K562 (cell line): ENCODE results near the gene RBM28. TPM values are rescaled to one million over a fixed set of nuclear protein-coding genes. Genes with fewer than 3 reads are reported as not detected.
A peak's percentile ranks its signal among the peaks of the same experiment; 100 is the strongest.

Source experiments
- ATAC-seq: fragments of 200-7000 bp; cut with Tn5 transposase; 3 replicates; pipeline ENCODE4 v1.9.1; 2020; ENCODE audit warnings: moderate library complexity
- BruUV-seq: library from RNA; stranded (reverse); fragments of 400-500 nt; replicated peaks from 2 replicates; lab custom pipeline; 2021; lab: Mats Ljungman, UMichigan
- CTCF ChIA-PET: fragments of 300-600 bp; formaldehyde crosslinking; extraction: SDS; loops from one replicate; lab custom pipeline; 2021; ENCODE audit warnings: low intra/inter-chr PET ratio; lab: Yijun Ruan, JAX
- POLR2A ChIA-PET: fragments of 300-600, 350-650 bp; sonication (Branson Sonifier 250); formaldehyde crosslinking; extraction: SDS; loops from one replicate; lab custom pipeline; 2021; ENCODE audit warnings: antibody characterized with exemption, inconsistent platforms; lab: Yijun Ruan, JAX
- DNase-seq, 4 experiments: peaks; one replicate each; pipeline versions ENCODE4 v3.0.0 to v3.0.0-alpha.2; 2011 to 2018; ENCODE audit warnings: low spot score in 3 of 4, mixed read lengths in 3 of 4; ENCODE audit errors: extremely low read depth in 1 of 4
- FAIRE-seq: peaks from 2 replicates; lab custom pipeline; 2011; peaks lifted over from hg19 to GRCh38; lab: Jason Lieb, UNC
- H2AFZ ChIP-seq: 2 replicates; pipeline ENCODE4 v1.6.0; 2011; ENCODE audit warnings: low read depth, low read length, control low read depth, inconsistent platforms
- H3K27ac ChIP-seq: fragments of 200-600 bp; 3 replicates; pipeline ENCODE4 v1.8.0; 2011; ENCODE audit warnings: low read depth, mild to moderate bottlenecking, control low read depth, inconsistent platforms, low read length, moderate library complexity, mixed read lengths; ENCODE audit errors: extremely low read depth
- H3K27me3 ChIP-seq, 2 experiments: fragments of 300-600 bp in 1 of 2; 2 replicates in 1 of 2; 3 replicates in 1 of 2; pipeline versions ENCODE4 v1.6.0 to v1.8.0; 2011; ENCODE audit warnings: inconsistent platforms in 2 of 2, low read length in 2 of 2, mild to moderate bottlenecking in 1 of 2, mixed read lengths in 1 of 2, moderate library complexity in 1 of 2; ENCODE audit not compliant: control insufficient read depth in 2 of 2, insufficient read depth in 2 of 2
- H3K36me3 ChIP-seq: fragments of 300-600 bp; 3 replicates; pipeline ENCODE4 v1.8.0; 2011; ENCODE audit warnings: mild to moderate bottlenecking, low read length, inconsistent platforms; ENCODE audit not compliant: control insufficient read depth, insufficient read depth
- H3K4me1 ChIP-seq, 2 experiments: fragments of 200-600 bp in 1 of 2; replicated peaks in 1 of 2; 2 replicates in 1 of 2; 3 replicates in 1 of 2; pipeline versions ENCODE4 v1.5.1 to v1.8.0; 2011; ENCODE audit warnings: inconsistent platforms in 2 of 2, low read length in 2 of 2, mild to moderate bottlenecking in 1 of 2, mixed read lengths in 1 of 2, moderate library complexity in 1 of 2; ENCODE audit not compliant: control insufficient read depth in 2 of 2, insufficient read depth in 2 of 2
- H3K4me2 ChIP-seq: 2 replicates; pipeline ENCODE4 v1.6.1; 2011; ENCODE audit warnings: low read length, control low read depth, inconsistent platforms, mixed read lengths; ENCODE audit not compliant: insufficient read depth
- H3K4me3 ChIP-seq: fragments of 200-600 bp; sonication (generic), shearing (Covaris generic); 2 replicates; pipeline ENCODE4 v1.5.1; 2016; ENCODE audit warnings: control low read depth, inconsistent platforms
- H3K79me2 ChIP-seq: fragments of 200-600 bp; 3 replicates; pipeline ENCODE4 v1.8.0; 2011; ENCODE audit warnings: low read length, inconsistent platforms; ENCODE audit not compliant: control insufficient read depth, insufficient read depth
- H3K9ac ChIP-seq, 2 experiments: 2 replicates each; pipeline versions ENCODE4 v1.6.0 to v1.6.1; 2011; ENCODE audit warnings: low read depth in 2 of 2, low read length in 2 of 2, control low read depth in 1 of 2, inconsistent platforms in 1 of 2, mild to moderate bottlenecking in 1 of 2, mixed read lengths in 1 of 2; ENCODE audit not compliant: insufficient read depth in 1 of 2
- H3K9me1 ChIP-seq: one replicate; pipeline ENCODE4 v1.6.0; 2011; ENCODE audit warnings: inconsistent platforms, mild to moderate bottlenecking, low read length, moderate library complexity; ENCODE audit not compliant: control insufficient read depth, insufficient read depth
- H3K9me3 ChIP-seq: replicated peaks from 2 replicates; pipeline ENCODE4 v1.5.1; 2011; ENCODE audit warnings: low read depth, low read length, inconsistent platforms; ENCODE audit not compliant: control insufficient read depth, insufficient read depth
- H4K20me1 ChIP-seq: replicated peaks from 2 replicates; pipeline ENCODE4 v1.6.1; 2011; ENCODE audit warnings: low read length, inconsistent platforms, mixed read lengths; ENCODE audit not compliant: control insufficient read depth, insufficient read depth
- RBM25 ChIP-seq: fragments of 200-400 bp; formaldehyde crosslinking; IDR thresholded peaks from 2 replicates; pipeline ENCODE4 v1.6.1; 2018; ENCODE audit warnings: low read length, low read depth, moderate library complexity; ENCODE audit not compliant: severe bottlenecking
- RFX1 ChIP-seq: fragments of 450-650 bp; IDR thresholded peaks from 2 replicates; pipeline ENCODE4 v1.6.1; 2016; ENCODE audit warnings: mild to moderate bottlenecking, moderate library complexity
- ZKSCAN8 ChIP-seq: fragments of 200-800 bp; sonication (Bioruptor generic); IDR thresholded peaks from 2 replicates; pipeline ENCODE4 v1.6.1; 2016; ENCODE audit warnings: missing genetic modification characterization, missing compliant biosample characterization
- ZNF121 ChIP-seq: sonication (generic); formaldehyde crosslinking; conservative IDR thresholded peaks from 2 replicates; pipeline ENCODE4 v1.8.0; 2022; ENCODE audit warnings: missing genetic modification reagents
- ZNF644 ChIP-seq: fragments of 200-800 bp; sonication (Bioruptor generic); IDR thresholded peaks from 2 replicates; pipeline ENCODE4 v1.6.1; 2016; ENCODE audit warnings: low read depth, missing genetic modification characterization, missing compliant biosample characterization
- WGBS: fragments of 100-300 bp; shearing (Covaris generic); methylation state at CpG from one replicate; pipeline ENCODE4 v1.1.6; 2016; ENCODE audit warnings: low coverage, mixed read lengths; ENCODE audit not compliant: insufficient coverage; ENCODE audit errors: missing lambda C conversion rate; 5-methylcytosine and 5-hydroxymethylcytosine counted together
- in situ Hi-C: fragments of 300-500 bp; cut with MboI; formaldehyde crosslinking; loops from 4 replicates; pipeline ENCODE4 v1.15.0; 2018; ENCODE audit warnings: inconsistent platforms, mixed read lengths
- intact Hi-C: fragments of 100-400 bp; cut with micrococcal nuclease; formaldehyde crosslinking; loops from 2 replicates; pipeline ENCODE4 v1.14.2; 2022
- polyA plus RNA-seq, 8 experiments: library from polyadenylated mRNA; depleted of rRNA in 4 of 8; stranded (reverse) in 5 of 8; unstranded in 3 of 8; fragments of >200 nt; fragmentation: Nextera tagmentation in 2 of 8; fragmentation: Illumina TruSeq in 1 of 8; extraction: Ambion mirVana in 2 of 8; extraction: Trizol in 1 of 8; gene quantifications; 2 replicates each; pipeline versions ENCODE4 v1.2.1 to v1.2.3, GENCODE V29; 2011 to 2014; ENCODE audit warnings: inconsistent platforms in 1 of 8, missing spikeins in 1 of 8
- total RNA-seq, 7 experiments: library from RNA; depleted of rRNA in 6 of 7; stranded (reverse); fragments of >200 nt in 6 of 7; fragmentation: Illumina TruSeq in 2 of 7; extraction: Trizol in 2 of 7; gene quantifications; 2 replicates each; pipeline versions ENCODE4 v1.2.1 to v1.2.3, GENCODE V29; 2011 to 2021; ENCODE audit warnings: low replicate concordance in 1 of 7
- TF ChIP-seq, protein P1 (sequence below): fragments of 250-450 bp; sonication (Bioruptor Pico); IDR thresholded peaks from 2 replicates; pipeline ENCODE4 v1.8.0; 2021; ENCODE audit warnings: moderate library complexity, mild to moderate bottlenecking, inconsistent platforms

RBM28 gene
- total and polyA plus RNA-seq, 9 of the 15 experiments (the other 6 are each of a cell fraction or from before 2014, with no cell fraction given): 65.8 to 213 (median 138) TPM

DNA sequence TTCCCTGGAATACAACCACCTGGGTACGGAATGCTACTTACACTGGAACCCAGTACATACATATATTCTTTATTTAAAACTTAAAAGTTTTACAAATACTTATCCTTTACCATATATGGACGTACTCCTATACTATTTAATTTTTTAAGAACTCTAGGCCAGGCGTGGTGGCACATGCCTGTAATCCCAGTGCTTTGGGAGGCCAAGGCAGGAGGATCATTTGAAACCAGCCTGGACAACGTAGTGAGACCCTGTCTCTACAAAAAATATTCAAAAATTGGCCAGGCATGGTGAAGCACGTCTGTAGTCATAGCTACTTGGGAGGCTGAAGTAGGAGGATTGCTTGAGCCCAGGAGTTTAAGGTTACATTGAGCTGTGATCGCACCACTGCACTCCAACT, 2.0 kb downstream of the RBM28 start:
- Histone ChIP-seq H3K27ac (no peak overlapping the region), H3K36me3 (peaks cover 52% of the 10 kb centered on the region), H4K20me1 (no peaks in the 10 kb centered on the region), H3K27me3 (no peaks in the 10 kb centered on the region), H3K4me2 (peak overlapping the region; percentile 96), H3K9me1 (peaks cover 5% of the 10 kb centered on the region), H3K79me2 (peaks cover 43% of the 10 kb centered on the region), H3K4me3 (peak overlapping the region; percentile 82; the same call in 1 of the 2 replicates), H3K9ac (peak overlapping the region; percentile 18 to 88; a peak in 2 of 4 replicates), H3K4me1 (peaks cover 3 to 13% of the 10 kb centered on the region in 2 experiments; a peak in 4 of 5 replicates), H2AFZ (no peak overlapping the region), H3K9me3 (no peaks in the 10 kb centered on the region; the same call in 1 of the 2 replicates)
- intact Hi-C loops: no loop called here
- no TSS peak for BruUV-seq
- TF ChIP-seq RBM25 (peak; percentile 57), ZNF644 (tag) (no peak), RFX1 (peak; percentile 16; the same call in 1 of the 2 replicates), ZKSCAN8 (CRISPR knock-in tag) (no peak), ZNF121 (CRISPR knock-in tag) (peak; percentile 88)
- TF ChIP-seq, protein P1, sequence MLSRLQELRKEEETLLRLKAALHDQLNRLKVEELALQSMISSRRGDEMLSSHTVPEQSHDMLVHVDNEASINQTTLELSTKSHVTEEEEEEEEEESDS (CRISPR knock-in tag): 0 out of 2 replicates have a peak, but pooled peaks have one; percentile 20
- no peak for DNase-seq
- ChIA-PET CTCF (no interaction called here), POLR2A (interaction anchor here (0.8 to 3.0 kb wide), 2 partner anchors 12 to 21 kb away, joined by 3 to 19 read pairs; no protein-coding TSS in a partner anchor)
- ATAC-seq: no peak
- in situ Hi-C loops: no loop called here
- WGBS: 74% methylated on average over 6 of the region's 6 CpGs
- FAIRE-seq: no peak
